ENCODE measurements around the gene CCDC178.
"Not testable (repeated sequence)": the region's sequence is repeated elsewhere in the genome, so short reads cannot be mapped to it uniquely, and the experiment has no call there.

Gene CCDC178

GRCh38 chr18:33440060-33441043, at the start of gene CCDC178:
Gene CCDC178 (minus strand): TSS chr18:33440721. CDS start chr18:33412088, 28,633 bp downstream.
- DNase-seq (ENCODE audit: low read depth in 2 of 2) = no peak

- no peak for DNase-seq (ENCODE audit: low read depth in 2 of 2)
These were observed 43.4 kb upstream of the CCDC178 start for GRCh38 chr18:33483908-33484307.

GRCh38 chr18:33472509-33472908, 32.0 kb upstream of the CCDC178 start:
- DNase-seq (ENCODE audit: low read depth in 2 of 2) = no peak

- no peak for DNase-seq (ENCODE audit: low read depth in 2 of 2)
These were observed 29.7 kb upstream of the CCDC178 start for GRCh38 chr18:33470216-33470615.

GRCh38 chr18:33469699-33470098, 29.2 kb upstream of the CCDC178 start:
- DNase-seq (ENCODE audit: low read depth in 2 of 2) = no peak

- DNase-seq (ENCODE audit: low read depth in 2 of 2) = no peak
These were observed 27.0 kb upstream of the CCDC178 start for GRCh38 chr18:33467531-33467930.

- no peak for DNase-seq (ENCODE audit: low read depth in 2 of 2)
These were observed 26.3 kb upstream of the CCDC178 start for GRCh38 chr18:33466822-33467221.

- no peak for DNase-seq (ENCODE audit: low read depth in 2 of 2)
These were observed 20.2 kb upstream of the CCDC178 start for GRCh38 chr18:33460681-33461080.

GRCh38 chr18:33459612-33460011, 19.1 kb upstream of the CCDC178 start:
- no peak for DNase-seq (ENCODE audit: low read depth in 2 of 2)

- no peak for DNase-seq (ENCODE audit: low read depth in 2 of 2)
These were observed 6.1 kb upstream of the CCDC178 start for GRCh38 chr18:33446604-33447003.

- no peak for DNase-seq (ENCODE audit: low read depth in 2 of 2)
These were observed 4.2 kb upstream of the CCDC178 start for GRCh38 chr18:33444709-33445108.

- DNase-seq (ENCODE audit: low read depth in 2 of 2) = no peak
These were observed 7.7 kb downstream of the CCDC178 start for GRCh38 chr18:33432857-33433256.

- no peak for DNase-seq (ENCODE audit: low read depth in 2 of 2)
These were observed 13.0 kb downstream of the CCDC178 start for GRCh38 chr18:33427549-33427948.

GRCh38 chr18:33424266-33424946, 16.1 kb downstream of the CCDC178 start:
- no peak for DNase-seq (ENCODE audit: low read depth in 2 of 2)

- DNase-seq (ENCODE audit: low read depth in 2 of 2) = no peak
These were observed 19.3 kb downstream of the CCDC178 start for GRCh38 chr18:33421225-33421624.

GRCh38 chr18:33404244-33404873, 36.2 kb downstream of the CCDC178 start:
- DNase-seq (ENCODE audit: low read depth in 2 of 2) = no peak

GRCh38 chr18:33398939-33399338, 41.6 kb downstream of the CCDC178 start:
- not testable (repeated sequence) for DNase-seq (ENCODE audit: low read depth in 2 of 2)

GRCh38 chr18:33375829-33376228, 64.7 kb downstream of the CCDC178 start:
- DNase-seq (ENCODE audit: low read depth in 2 of 2) = no peak

GRCh38 chr18:33372442-33372841, 68.1 kb downstream of the CCDC178 start:
- no peak for DNase-seq (ENCODE audit: low read depth in 2 of 2)

- no peak for DNase-seq (ENCODE audit: low read depth in 2 of 2)
These were observed 70.6 kb downstream of the CCDC178 start for GRCh38 chr18:33369711-33370449.

GRCh38 chr18:33356735-33357134, 83.8 kb downstream of the CCDC178 start:
- DNase-seq (ENCODE audit: low read depth in 2 of 2) = no peak

- DNase-seq (ENCODE audit: low read depth in 2 of 2) = no peak
These were observed 84.8 kb downstream of the CCDC178 start for GRCh38 chr18:33355756-33356155.
